ENCODE data around the gene SOX13. TPM values are rescaled to one million over a fixed set of nuclear protein-coding genes. Genes with fewer than 3 reads are reported as not detected.
A peak's percentile ranks its signal among the peaks of the same experiment; 100 is the strongest.

The SOX13 gene
- total and polyA plus RNA-seq, 2 of the 4 experiments (the other 2 are of a cell fraction): 0.54 to 3.5 TPM

DNA sequence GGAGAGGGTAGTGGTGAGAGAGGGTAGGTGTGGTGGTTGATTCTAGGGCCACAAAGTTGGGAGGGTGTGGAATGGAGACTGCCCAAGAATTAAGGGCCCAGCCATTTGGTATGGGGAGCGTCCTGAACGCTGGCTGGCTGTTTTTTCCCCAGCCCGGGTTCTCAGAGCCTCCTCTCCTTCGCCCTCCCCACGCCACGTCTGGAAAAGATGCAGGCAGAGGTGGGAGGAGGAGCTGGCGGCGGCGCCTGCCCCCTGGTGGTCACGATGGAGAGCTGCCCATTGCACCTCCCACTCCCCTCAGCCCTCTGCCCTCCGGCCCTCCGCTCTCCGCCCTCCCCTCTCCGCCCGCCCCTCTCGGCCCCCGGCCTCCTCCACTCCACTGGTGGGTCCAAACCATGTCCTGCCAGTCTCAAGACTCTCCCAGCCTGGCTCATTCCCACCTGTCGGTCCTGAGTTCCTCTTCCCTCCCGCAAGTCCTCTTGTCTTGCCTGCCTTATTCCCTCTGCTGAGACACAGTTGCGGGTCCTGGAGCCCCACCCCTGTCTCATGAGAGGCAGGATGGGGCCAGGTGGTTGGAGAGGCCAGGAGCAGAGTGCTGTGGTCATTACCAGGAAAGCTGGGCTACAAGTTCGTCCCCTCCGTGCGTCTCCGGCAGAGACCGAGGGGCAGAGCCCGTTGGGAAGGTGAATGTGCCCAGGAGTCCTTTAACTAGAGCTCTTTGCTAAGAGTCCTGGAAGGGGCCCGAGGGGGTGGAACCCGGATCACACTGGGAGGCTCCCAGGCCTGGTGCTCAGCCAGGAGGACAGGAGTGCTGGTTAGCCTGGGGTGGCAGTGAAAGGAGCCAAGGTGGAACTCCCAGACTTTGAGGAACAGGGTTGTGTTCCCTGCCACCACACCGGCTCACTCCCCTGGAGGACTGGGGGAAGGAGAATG, 56.3 kb downstream of the SOX13 start (continued):
- TF ChIP-seq USF2 (IDR thresholded peaks at IDR 0.05; ENCODE audit: low read depth, low read length) (no peak), MXI1 (IDR thresholded peaks at IDR 0.05; ENCODE audit: borderline replicate concordance, low read depth, low read length) (no peak), RCOR1 (IDR thresholded peaks at IDR 0.05; ENCODE audit: insufficient replicate concordance, low read length) (no peak), POLR2A (IDR thresholded peaks at IDR 0.05; ENCODE audit: low read depth, low read length) (0 out of 2 replicates have a peak, but pooled peaks have one; percentile 25)
